ENCODE data around the gene LPP.

LPP gene

DNA sequence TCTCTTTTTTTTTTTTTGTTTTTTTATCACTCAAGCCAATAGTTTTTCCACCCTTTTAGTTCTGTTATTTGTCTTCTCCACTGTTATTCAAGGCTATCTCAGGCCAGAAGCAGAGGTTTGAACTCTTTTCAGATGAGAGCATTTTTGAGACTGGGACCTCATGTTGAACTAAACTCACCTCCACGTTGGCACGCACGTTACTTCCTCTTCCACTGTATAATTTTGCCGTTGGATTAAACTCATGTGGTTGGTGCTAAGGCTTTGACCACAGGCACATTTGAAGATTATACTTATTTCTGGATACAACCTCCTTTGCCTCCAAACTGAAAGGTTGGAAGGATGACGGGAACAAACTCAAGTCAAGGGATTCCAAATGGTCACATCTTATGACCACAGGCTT is 516.5 kb downstream of the LPP start:
- DNase-seq (ENCODE audit: low read depth in 2 of 2), result no peak

DNA sequence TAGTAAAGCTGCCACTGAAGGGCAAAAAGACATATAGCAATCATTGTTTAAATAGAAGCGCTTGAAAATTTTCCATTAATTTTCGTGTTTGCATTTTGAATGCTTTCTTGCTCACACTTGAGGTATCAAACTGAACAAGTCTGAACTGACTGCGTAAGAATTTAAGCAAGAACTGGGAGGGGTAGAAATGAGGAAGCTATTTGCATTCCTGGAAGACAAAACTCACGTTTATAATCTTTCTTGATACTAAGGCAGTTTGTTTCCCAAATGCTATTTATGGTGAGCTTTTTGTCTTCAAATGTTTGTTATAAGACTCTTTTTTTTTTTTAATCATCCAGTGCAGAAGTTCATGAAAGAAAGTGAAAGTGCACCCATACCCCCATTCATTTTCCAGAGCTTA is 518.0 kb downstream of the LPP start:
- no peak for DNase-seq (ENCODE audit: low read depth in 2 of 2)

- no peak for DNase-seq (ENCODE audit: low read depth in 2 of 2)
Measured at GRCh38 chr3:188672840-188673239, 518.9 kb downstream of the LPP start.

GRCh38 chr3:188673646-188674186 is 519.8 kb downstream of the LPP start:
- DNase-seq (ENCODE audit: low read depth in 2 of 2), result no peak

DNA sequence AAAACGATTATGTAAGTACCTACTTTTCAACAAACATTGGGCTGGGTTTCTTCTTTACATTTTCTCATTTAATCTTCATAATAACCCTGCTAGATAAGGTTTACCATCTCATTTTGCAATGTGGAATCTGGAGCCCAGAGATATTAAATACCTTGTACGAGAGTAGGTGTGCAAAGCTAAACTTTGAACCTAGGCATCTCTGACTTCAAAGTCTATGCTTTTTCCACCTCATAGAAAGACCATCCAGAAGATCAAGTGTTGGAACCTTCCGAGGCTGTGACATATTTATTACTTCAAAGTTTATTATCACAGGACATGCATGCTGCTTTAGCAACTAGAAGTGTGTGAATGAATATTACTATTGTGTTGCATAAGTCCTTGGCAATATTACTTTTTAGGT is 520.6 kb downstream of the LPP start:
- no peak for DNase-seq (ENCODE audit: low read depth in 2 of 2)

DNA sequence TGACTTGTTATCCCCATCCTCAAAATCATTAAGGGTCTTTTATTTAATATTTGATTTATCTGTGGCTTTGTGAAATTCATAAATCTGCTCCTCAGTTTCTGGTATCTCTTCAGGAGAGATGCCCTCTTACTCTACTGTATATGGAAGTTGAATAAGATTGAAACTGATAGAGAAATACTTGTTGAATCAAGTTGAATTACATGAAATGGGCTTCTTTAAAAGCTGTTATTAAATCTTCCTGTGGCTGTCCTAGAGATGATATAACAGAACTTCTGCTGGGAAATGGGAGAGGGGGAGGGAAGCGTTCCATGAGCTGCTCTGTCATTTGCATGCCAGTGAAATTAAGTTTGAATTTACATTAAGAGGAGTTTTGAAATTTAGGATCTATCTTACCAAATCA is 523.4 kb downstream of the LPP start:
- no peak for DNase-seq (ENCODE audit: low read depth in 2 of 2)

GRCh38 chr3:188680189-188680588 is 526.2 kb downstream of the LPP start:
- DNase-seq (ENCODE audit: low read depth in 2 of 2), result no peak

DNA sequence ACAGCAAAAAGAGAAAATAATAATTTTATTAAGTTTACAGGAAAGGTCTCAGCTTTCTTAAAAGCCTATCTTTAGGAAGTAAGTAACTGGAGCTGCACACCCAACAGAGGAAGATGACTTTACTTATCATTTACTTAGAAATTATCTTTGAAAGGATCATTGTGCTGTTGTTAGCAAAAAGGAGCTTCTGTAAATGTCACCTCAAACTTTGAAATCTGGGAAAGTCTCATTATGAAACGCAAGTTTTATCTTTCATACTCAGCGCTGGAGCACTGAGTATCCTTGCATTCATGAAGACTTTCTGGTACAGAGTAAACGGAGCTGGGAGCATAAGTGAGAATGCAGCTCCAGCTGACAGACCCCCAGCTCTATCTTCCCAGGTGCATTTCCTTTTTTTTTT is 526.6 kb downstream of the LPP start:
- no peak for DNase-seq (ENCODE audit: low read depth in 2 of 2)

GRCh38 chr3:188682316-188682715 is 528.4 kb downstream of the LPP start:
- DNase-seq (ENCODE audit: low read depth in 2 of 2), result no peak

DNA sequence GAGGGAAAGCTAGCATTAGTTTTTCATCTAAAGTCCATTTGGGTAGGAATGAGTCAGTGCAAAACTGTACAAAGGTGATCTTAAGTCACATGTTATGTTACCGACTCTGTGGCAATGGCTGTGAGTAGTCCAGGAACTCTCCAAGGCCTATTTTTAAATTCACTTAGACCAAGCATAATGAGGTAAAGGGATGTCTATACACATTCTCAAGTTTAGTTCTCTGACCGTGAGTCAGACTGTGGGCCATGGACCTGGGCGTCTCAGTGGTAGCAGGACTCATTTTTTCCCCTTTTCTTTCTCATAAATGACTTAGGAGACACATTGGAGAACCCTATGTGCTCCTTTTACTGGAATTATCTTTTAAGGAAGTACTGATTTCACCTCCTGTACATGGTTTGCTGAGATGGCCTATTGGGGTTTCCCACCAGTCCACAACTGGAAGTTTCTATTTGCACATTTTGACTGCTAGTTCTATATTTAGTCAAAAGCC is 529.1 kb downstream of the LPP start:
- peak in 1 of 2 donors; percentile 55 for DNase-seq (ENCODE audit: low read depth in 2 of 2)

DNA sequence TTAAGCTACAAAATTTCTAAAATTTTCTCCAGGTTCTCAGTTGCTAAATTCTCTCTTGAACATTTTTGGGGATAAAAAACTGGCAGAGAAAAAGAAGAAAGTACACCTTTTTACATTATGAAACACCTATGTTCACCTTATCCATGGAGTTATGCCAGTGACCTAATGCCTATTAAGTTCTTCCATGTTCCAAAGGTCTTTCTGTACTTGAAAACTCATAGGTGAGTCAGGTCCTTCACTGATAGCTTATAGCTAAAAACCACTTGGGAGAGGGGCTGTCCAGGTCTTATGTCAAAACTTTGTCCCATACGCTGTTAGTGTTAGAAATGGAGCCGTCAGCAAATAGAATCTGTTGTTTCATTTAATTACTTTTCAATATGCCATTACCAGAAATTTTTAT is 530.3 kb downstream of the LPP start:
- DNase-seq (ENCODE audit: low read depth in 2 of 2), result no peak

DNA sequence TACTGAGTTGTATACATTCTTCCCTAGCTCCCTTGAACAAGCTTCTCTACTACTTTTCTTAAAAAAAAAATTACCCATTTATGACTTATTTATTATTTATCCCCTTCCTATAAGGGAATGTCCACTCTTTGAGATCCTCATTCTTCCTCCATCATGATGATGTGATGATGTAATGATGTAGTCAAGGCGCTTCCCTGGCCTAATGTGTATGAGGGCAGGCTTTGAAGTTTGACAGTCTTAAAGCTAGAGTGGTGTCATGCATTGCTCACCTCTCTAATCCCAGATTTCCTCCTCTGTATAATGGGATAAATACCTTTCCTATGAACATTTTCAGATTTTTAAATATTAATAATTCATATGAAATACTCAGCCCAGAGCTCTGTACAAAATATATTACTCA is 531.8 kb downstream of the LPP start:
- DNase-seq (ENCODE audit: low read depth in 2 of 2), result no peak

DNA sequence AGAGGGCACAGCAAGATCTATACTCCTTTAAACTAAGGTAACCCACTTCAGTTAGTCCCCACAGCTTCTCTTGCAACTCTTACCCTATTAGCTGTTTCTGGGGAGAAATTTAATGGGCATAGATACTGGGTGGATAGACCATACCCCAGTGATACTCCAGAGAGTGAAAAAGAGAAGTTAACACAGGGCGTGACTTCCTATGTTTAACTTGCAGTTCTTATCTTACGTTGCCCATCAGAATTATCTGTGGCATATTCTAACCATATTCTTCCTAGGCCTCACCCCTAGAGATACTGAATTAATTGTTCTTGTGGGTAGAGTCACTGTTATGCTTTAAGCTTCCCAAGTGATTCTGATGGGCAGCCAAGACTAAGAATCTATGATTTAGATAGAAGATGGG is 532.4 kb downstream of the LPP start:
- DNase-seq (ENCODE audit: low read depth in 2 of 2), result no peak

GRCh38 chr3:188687389-188687788 is 533.4 kb downstream of the LPP start:
- no peak for DNase-seq (ENCODE audit: low read depth in 2 of 2)

DNA sequence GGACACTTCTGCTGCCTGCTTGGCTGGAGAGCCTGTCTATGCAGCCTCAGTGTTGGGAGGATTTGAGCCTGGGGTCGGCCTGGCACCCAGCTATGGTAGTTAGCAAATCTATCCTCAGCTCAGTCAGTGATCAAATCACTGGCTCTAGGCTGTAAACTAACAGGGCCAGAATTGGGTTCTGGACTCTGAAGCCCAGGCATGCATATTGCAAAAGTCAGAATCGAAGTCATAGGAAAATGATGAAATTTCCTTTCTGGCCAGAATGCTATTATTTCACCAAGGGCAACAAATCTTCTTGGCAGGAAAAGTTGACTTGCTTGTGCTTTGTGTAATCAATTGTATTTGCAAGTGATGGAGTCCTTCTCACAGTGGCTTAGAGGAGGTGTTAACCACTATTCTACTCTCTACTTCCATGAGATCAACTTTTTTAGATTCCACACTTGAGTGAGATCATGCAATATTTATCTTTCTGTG is 535.2 kb downstream of the LPP start:
- no peak for DNase-seq (ENCODE audit: low read depth in 2 of 2)

- DNase-seq (ENCODE audit: low read depth in 2 of 2), result no peak
Measured at GRCh38 chr3:188690064-188690463, 536.1 kb downstream of the LPP start.

DNA sequence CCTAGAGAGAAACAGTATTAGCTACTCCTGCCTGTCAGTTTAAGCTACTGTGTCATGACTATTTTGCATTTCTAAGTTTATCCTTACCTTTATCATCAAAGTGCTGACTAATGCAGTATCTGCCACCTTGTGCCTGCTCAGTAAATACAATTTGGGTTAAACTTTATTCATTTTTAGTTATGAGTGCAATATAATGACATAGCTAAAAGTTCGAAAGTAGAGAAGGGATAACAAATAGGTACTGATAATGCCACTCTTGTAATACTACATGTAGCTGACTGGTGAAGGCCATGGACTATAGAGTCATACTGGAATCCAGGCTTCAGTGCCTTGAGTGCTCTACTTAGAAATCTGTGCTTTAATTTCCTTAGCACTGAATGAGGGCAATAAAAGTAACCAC is 537.0 kb downstream of the LPP start:
- DNase-seq (ENCODE audit: low read depth in 2 of 2), result no peak

DNA sequence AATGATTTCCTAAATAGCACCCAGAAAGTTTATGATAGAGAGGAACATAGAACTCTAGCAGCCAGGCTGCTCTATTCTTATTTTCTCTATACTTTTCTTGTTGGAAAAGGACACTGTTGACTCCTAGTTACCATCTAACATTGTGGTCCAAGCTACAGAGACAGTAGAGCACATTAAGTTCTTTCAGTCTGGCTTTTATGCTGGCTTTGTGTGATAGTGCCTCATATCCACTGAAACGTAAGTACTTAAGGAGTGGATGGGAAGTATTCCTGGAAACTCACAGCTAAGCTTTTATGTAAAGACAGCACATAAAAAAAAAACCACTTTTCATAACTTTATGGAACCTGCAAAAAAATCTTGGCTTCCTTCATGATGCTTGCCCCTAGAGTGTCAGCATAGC is 537.7 kb downstream of the LPP start:
- DNase-seq (ENCODE audit: low read depth in 2 of 2), result no peak

GRCh38 chr3:188692700-188693099 is 538.7 kb downstream of the LPP start:
- no peak for DNase-seq (ENCODE audit: low read depth in 2 of 2)

GRCh38 chr3:188693435-188693834 is 539.5 kb downstream of the LPP start:
- DNase-seq (ENCODE audit: low read depth in 2 of 2), result no peak

- DNase-seq (ENCODE audit: low read depth in 2 of 2), result no peak
Measured at GRCh38 chr3:188695241-188695640, 541.3 kb downstream of the LPP start.

DNA sequence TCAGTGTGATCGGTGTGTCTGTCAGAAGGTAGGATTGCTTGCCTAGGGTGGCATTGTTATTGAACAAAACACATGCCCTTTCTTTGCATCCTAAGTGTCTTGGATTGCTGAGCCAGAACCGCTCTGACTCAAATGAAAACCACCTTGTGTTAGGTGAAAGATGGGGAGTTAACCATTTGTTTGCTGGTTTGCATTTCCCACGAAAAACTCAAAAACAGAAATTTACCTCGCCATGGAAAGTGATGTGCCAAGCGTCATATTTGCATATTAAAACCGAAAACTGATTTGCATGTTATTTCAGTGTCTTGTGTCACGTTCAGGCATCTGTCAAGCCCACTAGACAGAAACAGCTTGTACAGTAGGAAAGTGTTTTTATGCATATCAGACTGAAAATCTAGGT is 543.2 kb downstream of the LPP start:
- DNase-seq (ENCODE audit: low read depth in 2 of 2), result peak in 1 of 2 donors; percentile 16

DNA sequence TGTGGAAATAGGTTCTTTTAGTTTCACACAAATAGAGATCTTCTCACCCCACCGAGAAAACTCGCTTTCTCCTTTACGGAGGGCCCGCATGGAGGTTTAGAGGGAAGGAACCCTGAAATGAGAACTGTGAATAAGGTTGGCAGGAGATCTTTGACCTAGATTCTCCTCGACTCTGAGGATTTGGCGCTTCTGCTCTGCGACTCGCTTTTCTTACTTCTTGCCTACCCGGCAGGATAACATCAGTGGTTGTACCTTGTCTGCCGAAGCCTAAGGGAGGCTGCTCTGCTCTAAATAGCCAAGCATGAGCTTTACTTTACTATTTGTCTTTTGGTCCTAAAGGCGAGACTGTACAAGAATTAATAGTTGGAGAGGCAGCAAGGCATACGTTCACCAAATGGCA is 544.5 kb downstream of the LPP start:
- DNase-seq (ENCODE audit: low read depth in 2 of 2), result no peak

- peak in 1 of 2 donors; percentile 21 for DNase-seq (ENCODE audit: low read depth in 2 of 2)
Measured at GRCh38 chr3:188700501-188700900, 546.5 kb downstream of the LPP start.

Data from stimulated activated CD4-positive, alpha-beta T cell treated with anti-CD3 and anti-CD28 coated beads, Interleukin-4, amount 100 ng/mL, for 48 hours (primary cell).